HL-60/S4 treated with retinoic acid at 250 ng/mL for 4 days and 3 days (cell line): ENCODE data around the gene CELF2.

Experiments
- in situ Hi-C: fragments of 300-500 bp; cut with MboI; formaldehyde crosslinking; loops from 2 replicates; pipeline ENCODE4 v1.7.0; 2022; ENCODE audit warnings: low sequenced_read_pairs

CELF2 gene

GRCh38 chr10:11192304-11193000, 174.8 kb downstream of the CELF2 start:
- in situ Hi-C loops: no loop called here

- in situ Hi-C loops: no loop called here
Observed at GRCh38 chr10:11193001-11193551, 175.4 kb downstream of the CELF2 start.

- in situ Hi-C loops: no loop called here
Observed at GRCh38 chr10:11194859-11195586, 177.4 kb downstream of the CELF2 start.

GRCh38 chr10:11195623-11196022, 178.0 kb downstream of the CELF2 start:
- in situ Hi-C loops: no loop called here

GRCh38 chr10:11197266-11197712, 179.6 kb downstream of the CELF2 start:
- in situ Hi-C loops: no loop called here

GRCh38 chr10:11197878-11198277, 180.2 kb downstream of the CELF2 start:
- in situ Hi-C loops: no loop called here

- in situ Hi-C loops: no loop called here
Observed at GRCh38 chr10:11201911-11202310, 184.2 kb downstream of the CELF2 start.

GRCh38 chr10:11204351-11204942, 186.8 kb downstream of the CELF2 start:
- in situ Hi-C loops: no loop called here

- in situ Hi-C loops: no loop called here
Observed at GRCh38 chr10:11205030-11205772, 187.5 kb downstream of the CELF2 start.

- in situ Hi-C loops: no loop called here
Observed at GRCh38 chr10:11206676-11207559, 189.2 kb downstream of the CELF2 start.

- in situ Hi-C loops: no loop called here
Observed at GRCh38 chr10:11207560-11207844, 189.8 kb downstream of the CELF2 start.

GRCh38 chr10:11208243-11208642, 190.6 kb downstream of the CELF2 start:
- in situ Hi-C loops: no loop called here

GRCh38 chr10:11208908-11209829, 191.5 kb downstream of the CELF2 start:
- in situ Hi-C loops: no loop called here

GRCh38 chr10:11209830-11210181, 192.1 kb downstream of the CELF2 start:
- in situ Hi-C loops: no loop called here

- in situ Hi-C loops: no loop called here
Observed at GRCh38 chr10:11210211-11210922, 192.7 kb downstream of the CELF2 start.

- in situ Hi-C loops: no loop called here
Observed at GRCh38 chr10:11212288-11213085, 194.8 kb downstream of the CELF2 start.

GRCh38 chr10:11213137-11213536, 195.5 kb downstream of the CELF2 start:
- in situ Hi-C loops: no loop called here

GRCh38 chr10:11214407-11214806, 196.7 kb downstream of the CELF2 start:
- in situ Hi-C loops: no loop called here
